Measurements from ENCODE around the gene SMC6. TPM values are rescaled to one million over a fixed set of nuclear protein-coding genes. Genes with fewer than 3 reads are reported as not detected.

The SMC6 gene
- total RNA-seq, 1 experiment from 2014 or later = 41.3 TPM

GRCh38 chr2:17662723-17663122 lies 90.9 kb downstream of the SMC6 start:
- H3K9me3 Mint-ChIP-seq (ENCODE audit: unreplicated experiment) = no peaks in the 10 kb centered on the region
- no peaks in the 10 kb centered on the region for H3K4me1 ChIP-seq
- intact Hi-C loops (cut with micrococcal nuclease; ENCODE audit: unreplicated experiment) = no loop called here
- ChIA-PET CTCF (interaction anchor here (0.6 kb wide), 1 partner anchor 40 kb away, joined by 6 read pairs; no protein-coding TSS in a partner anchor), POLR2A (no interaction called here)
- no peak for DNase-seq
- no peak overlapping the region for H3K4me3 Mint-ChIP-seq (ENCODE audit: unreplicated experiment)
- peaks cover 19% of the 10 kb centered on the region for H3K36me3 Mint-ChIP-seq (ENCODE audit: insufficient read depth, unreplicated experiment)
- no peak overlapping the region for H3K4me3 ChIP-seq (ENCODE audit: low read depth, low read length)
- no peaks in the 10 kb centered on the region for H3K27me3 ChIP-seq (replicated peaks; ENCODE audit: control insufficient read depth, insufficient read depth, low read length)
- no peaks in the 10 kb centered on the region for H3K36me3 ChIP-seq (ENCODE audit: control insufficient read depth, insufficient read depth, low read length)
- H3K27ac Mint-ChIP-seq (ENCODE audit: unreplicated experiment) = no peak overlapping the region
- BruUV-seq (replicated peaks) = no TSS peak
- no peaks in the 10 kb centered on the region for H3K27me3 Mint-ChIP-seq (ENCODE audit: insufficient read depth, unreplicated experiment)
- TF ChIP-seq, protein P1, sequence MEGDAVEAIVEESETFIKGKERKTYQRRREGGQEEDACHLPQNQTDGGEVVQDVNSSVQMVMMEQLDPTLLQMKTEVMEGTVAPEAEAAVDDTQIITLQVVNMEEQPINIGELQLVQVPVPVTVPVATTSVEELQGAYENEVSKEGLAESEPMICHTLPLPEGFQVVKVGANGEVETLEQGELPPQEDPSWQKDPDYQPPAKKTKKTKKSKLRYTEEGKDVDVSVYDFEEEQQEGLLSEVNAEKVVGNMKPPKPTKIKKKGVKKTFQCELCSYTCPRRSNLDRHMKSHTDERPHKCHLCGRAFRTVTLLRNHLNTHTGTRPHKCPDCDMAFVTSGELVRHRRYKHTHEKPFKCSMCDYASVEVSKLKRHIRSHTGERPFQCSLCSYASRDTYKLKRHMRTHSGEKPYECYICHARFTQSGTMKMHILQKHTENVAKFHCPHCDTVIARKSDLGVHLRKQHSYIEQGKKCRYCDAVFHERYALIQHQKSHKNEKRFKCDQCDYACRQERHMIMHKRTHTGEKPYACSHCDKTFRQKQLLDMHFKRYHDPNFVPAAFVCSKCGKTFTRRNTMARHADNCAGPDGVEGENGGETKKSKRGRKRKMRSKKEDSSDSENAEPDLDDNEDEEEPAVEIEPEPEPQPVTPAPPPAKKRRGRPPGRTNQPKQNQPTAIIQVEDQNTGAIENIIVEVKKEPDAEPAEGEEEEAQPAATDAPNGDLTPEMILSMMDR (IDR thresholded peaks at IDR 0.05; ENCODE audit: insufficient read depth in 1 of 2, low read depth in 1 of 2, low read length in 1 of 2, severe bottlenecking in 1 of 2, unreplicated experiment in 1 of 2) = no peak
- no peaks in the 10 kb centered on the region for H3K4me1 Mint-ChIP-seq (ENCODE audit: low read depth, unreplicated experiment)
- H3K9me3 ChIP-seq = no peaks in the 10 kb centered on the region

DNA sequence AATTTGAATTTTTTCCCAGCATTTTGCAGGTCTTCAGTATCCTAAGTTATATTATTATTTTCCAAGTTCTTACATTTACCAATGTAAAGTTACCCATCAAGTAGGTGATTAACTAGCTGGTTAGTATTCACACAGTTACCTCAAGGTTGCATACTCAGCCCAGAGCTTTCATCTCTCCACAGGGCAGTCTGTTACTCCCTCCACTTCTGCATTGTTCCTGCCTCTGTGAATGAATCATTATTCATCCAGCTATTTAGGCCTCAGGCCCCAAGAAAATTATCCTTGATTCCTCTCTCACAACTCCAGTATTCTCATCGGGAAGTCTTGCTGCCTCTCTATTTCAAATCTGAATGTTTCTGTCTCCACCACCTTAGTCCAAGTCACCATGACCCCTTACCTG lies 92.2 kb downstream of the SMC6 start:
- no peak overlapping the region for H3K27ac Mint-ChIP-seq (ENCODE audit: unreplicated experiment)
- no peak overlapping the region for H3K4me3 ChIP-seq (ENCODE audit: low read depth, low read length)
- H3K4me1 Mint-ChIP-seq (ENCODE audit: low read depth, unreplicated experiment) = no peaks in the 10 kb centered on the region
- no peaks in the 10 kb centered on the region for H3K4me1 ChIP-seq
- no peak for DNase-seq
- peaks cover 19% of the 10 kb centered on the region for H3K36me3 Mint-ChIP-seq (ENCODE audit: insufficient read depth, unreplicated experiment)
- intact Hi-C loops (cut with micrococcal nuclease; ENCODE audit: unreplicated experiment) = no loop called here
- no peaks in the 10 kb centered on the region for H3K9me3 Mint-ChIP-seq (ENCODE audit: unreplicated experiment)
- no peaks in the 10 kb centered on the region for H3K27me3 ChIP-seq (replicated peaks; ENCODE audit: control insufficient read depth, insufficient read depth, low read length)
- H3K27me3 Mint-ChIP-seq (ENCODE audit: insufficient read depth, unreplicated experiment) = no peaks in the 10 kb centered on the region
- no peak overlapping the region for H3K4me3 Mint-ChIP-seq (ENCODE audit: unreplicated experiment)
- POLR2A ChIA-PET = no interaction called here
- CTCF ChIA-PET = no interaction called here
- TF ChIP-seq, protein P1 (IDR thresholded peaks at IDR 0.05; ENCODE audit: insufficient read depth in 1 of 2, low read depth in 1 of 2, low read length in 1 of 2, severe bottlenecking in 1 of 2, unreplicated experiment in 1 of 2) = no peak
- no peaks in the 10 kb centered on the region for H3K36me3 ChIP-seq (ENCODE audit: control insufficient read depth, insufficient read depth, low read length)
- H3K9me3 ChIP-seq = no peaks in the 10 kb centered on the region
- no TSS peak for BruUV-seq (replicated peaks)

DNA sequence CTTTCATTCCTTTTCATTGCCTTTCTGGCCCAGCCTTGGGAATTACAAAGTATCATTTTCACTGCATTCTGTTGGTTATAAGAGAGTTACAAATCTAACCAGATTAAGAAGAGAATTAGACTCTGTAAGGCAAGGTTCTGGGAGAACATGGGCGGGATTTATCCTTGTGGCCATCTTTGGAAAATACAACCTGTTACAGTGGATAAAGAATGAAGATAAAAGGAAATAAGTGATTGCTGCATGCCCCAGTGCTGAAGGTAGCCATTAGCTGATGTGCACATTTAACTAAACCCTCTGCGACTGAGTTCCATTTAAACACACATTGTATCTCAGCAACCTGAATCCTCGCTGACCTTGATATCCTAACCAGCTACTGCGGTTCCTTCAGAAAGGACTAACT lies 93.4 kb downstream of the SMC6 start:
- CTCF ChIA-PET = interaction anchor here (0.6 to 1.0 kb wide), 2 partner anchors 11 to 14 kb away, joined by 3 to 5 read pairs; no protein-coding TSS in a partner anchor
- intact Hi-C loops (cut with micrococcal nuclease; ENCODE audit: unreplicated experiment) = no loop called here
- H3K4me1 Mint-ChIP-seq (ENCODE audit: low read depth, unreplicated experiment) = no peaks in the 10 kb centered on the region

More for the DNA sequence above, 93.4 kb downstream of the SMC6 start:
- H3K4me1 ChIP-seq = no peaks in the 10 kb centered on the region
- Mint-ChIP-seq H3K27ac (ENCODE audit: unreplicated experiment) (no peak overlapping the region), H3K36me3 (ENCODE audit: insufficient read depth, unreplicated experiment) (peaks cover 19% of the 10 kb centered on the region), H3K9me3 (ENCODE audit: unreplicated experiment) (no peaks in the 10 kb centered on the region), H3K27me3 (ENCODE audit: insufficient read depth, unreplicated experiment) (no peaks in the 10 kb centered on the region), H3K4me3 (ENCODE audit: unreplicated experiment) (no peak overlapping the region)
- no peaks in the 10 kb centered on the region for H3K36me3 ChIP-seq (ENCODE audit: control insufficient read depth, insufficient read depth, low read length)
- BruUV-seq (replicated peaks) = no TSS peak
- TF ChIP-seq, protein P1 (IDR thresholded peaks at IDR 0.05; ENCODE audit: insufficient read depth in 1 of 2, low read depth in 1 of 2, low read length in 1 of 2, severe bottlenecking in 1 of 2, unreplicated experiment in 1 of 2) = no peak
- DNase-seq = no peak
- no peaks in the 10 kb centered on the region for H3K9me3 ChIP-seq
- POLR2A ChIA-PET = no interaction called here
- H3K27me3 ChIP-seq (replicated peaks; ENCODE audit: control insufficient read depth, insufficient read depth, low read length) = no peaks in the 10 kb centered on the region
- no peak overlapping the region for H3K4me3 ChIP-seq (ENCODE audit: low read depth, low read length)

All from Caco-2 (cell line).